GM18909 (cell line): ENCODE measurements around the gene CACNB4.
"Not testable (repeated sequence)": the region's sequence is repeated elsewhere in the genome, so short reads cannot be mapped to it uniquely, and the experiment has no call there.

Experiments
- ATAC-seq: cut with Tn5 transposase; IDR thresholded peaks from one replicate; pipeline ENCODE4 v1.9.1; 2021; ENCODE audit warnings: mild to moderate bottlenecking; ENCODE audit not compliant: unreplicated experiment, poor library complexity

Gene CACNB4

DNA sequence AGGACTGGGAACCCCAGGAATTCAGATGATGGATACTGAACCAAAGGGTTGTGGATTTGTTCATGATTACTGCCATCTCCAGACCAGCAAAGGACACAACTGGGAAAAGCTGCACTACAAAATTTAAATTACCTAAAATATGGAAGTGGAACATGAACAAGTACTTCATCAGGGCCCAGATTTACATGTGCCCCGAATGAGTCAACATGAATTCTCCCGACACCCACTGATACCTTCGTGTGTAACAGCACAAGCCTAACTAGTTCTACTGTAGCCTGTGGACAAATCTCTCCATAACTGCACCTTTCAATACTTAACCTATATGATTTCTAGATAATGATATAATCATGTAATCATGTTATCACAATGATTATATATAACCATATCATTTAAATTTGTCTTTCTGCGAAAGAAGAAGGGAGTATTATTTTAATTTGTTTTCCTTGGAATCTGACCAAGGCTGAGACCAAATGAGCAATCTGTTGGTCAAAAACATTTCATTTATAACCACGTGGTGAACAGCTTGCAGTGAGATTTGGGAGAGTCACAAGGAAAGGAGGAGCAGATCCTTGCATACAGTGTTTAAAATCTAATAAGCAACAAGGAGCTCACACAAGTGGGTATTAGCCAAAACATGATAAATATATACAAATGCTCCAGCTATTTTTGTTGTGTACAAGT is 70.5 kb downstream of the CACNB4 start:
- ATAC-seq, result peak; percentile 33

DNA sequence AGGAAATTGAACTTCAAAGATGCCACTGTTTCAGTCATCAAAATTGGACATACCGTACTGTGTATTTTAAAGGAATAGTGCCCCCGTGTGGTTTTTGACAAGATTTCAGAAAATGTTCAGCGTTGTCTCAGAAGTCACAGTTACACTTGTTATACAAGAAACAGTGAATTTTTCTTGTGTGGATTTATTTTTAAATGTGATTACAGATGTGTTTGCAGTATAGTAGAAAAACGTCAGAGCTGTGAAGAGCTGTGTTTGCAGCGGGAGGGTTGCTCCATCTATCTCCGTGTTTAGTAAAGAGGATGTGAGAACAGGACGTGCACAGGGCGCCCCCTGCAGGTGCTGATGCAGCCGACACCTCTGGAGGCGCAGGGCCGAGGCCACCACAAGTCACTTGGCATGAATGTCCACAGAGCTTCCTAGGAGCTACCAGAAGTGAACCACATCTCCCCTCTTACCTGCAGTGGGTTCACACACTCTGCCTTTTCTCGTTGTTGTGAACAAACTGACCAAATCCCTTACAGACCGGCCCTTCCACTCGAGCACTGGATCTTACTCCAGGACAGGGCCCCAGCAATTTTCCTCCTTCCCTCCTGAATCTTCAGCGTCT is 73.1 kb downstream of the CACNB4 start:
- peak; percentile 89 for ATAC-seq

DNA sequence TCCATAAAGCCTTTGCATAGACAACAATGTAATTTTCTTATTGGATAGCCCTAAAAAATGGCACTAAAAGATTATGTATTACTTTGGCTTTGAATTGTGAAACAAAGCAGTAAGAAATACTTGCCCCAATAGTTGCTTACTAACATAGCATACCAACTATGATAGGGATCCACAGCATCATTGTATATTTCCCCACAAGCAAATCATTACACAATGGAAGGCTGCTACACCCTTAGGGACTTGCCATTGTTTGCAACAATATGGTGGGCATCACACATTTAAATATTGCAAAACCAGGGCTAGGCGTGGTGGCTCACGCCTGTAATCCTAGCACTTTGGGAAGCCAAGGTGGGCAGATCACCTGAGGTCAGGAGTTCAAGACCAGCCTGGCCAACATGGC is 74.4 kb downstream of the CACNB4 start:
- ATAC-seq, result no peak

DNA sequence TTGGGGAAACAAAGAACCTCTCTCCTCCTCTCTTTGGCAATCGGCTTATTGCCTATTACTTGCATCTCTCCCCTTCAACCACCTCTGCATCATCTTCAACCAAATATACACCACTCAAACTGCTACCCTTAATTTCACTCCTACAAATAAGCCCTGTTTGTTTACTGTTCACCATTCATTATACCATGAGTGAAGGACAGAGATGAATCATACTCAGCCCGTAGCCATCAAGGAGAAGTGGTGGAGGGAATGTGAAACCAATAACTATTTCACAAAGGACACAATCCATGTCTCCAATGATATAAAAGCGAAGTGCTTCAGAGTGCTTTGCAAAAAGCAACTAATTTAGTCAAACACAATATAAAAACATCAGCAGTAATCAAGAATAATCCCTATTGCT is 76.8 kb downstream of the CACNB4 start:
- ATAC-seq, result no peak

DNA sequence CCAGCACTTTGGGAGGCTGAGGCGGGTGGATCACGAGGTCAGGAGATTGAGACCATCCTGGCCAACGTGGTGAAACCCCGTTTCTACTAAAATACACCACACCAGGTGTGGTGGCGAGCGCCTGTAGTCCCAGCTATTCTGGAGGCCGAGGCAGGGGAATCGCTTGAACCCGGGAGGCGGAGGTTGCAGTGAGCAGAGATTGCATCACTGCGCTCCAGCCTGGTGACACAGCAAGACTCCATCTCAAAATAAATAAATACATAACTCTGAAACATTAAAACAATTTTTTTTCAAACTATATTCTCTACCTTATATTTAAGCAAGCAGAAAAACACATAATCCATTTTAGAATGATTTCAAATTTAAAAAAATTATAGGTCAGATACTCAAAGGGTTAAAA is 77.8 kb downstream of the CACNB4 start:
- not testable (repeated sequence) for ATAC-seq

DNA sequence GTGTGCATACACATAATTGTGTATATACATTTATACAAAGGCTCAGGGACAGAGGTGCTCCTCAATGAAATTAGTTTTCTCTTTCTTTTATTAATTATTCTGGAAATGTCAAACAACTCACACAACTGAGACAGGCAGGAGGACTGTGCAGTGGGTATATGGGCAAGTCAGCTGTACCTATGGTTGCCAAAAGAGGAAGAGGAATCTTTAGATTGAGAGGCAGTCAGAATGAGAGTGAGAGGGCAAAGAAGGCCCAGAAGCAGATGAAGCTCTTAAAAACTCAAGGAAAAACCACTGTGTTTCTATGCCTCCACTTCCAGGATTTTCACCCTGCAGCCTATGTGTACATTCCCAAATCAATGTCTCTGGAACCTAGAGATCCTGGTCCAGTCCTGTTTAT is 79.1 kb downstream of the CACNB4 start:
- ATAC-seq, result no peak

DNA sequence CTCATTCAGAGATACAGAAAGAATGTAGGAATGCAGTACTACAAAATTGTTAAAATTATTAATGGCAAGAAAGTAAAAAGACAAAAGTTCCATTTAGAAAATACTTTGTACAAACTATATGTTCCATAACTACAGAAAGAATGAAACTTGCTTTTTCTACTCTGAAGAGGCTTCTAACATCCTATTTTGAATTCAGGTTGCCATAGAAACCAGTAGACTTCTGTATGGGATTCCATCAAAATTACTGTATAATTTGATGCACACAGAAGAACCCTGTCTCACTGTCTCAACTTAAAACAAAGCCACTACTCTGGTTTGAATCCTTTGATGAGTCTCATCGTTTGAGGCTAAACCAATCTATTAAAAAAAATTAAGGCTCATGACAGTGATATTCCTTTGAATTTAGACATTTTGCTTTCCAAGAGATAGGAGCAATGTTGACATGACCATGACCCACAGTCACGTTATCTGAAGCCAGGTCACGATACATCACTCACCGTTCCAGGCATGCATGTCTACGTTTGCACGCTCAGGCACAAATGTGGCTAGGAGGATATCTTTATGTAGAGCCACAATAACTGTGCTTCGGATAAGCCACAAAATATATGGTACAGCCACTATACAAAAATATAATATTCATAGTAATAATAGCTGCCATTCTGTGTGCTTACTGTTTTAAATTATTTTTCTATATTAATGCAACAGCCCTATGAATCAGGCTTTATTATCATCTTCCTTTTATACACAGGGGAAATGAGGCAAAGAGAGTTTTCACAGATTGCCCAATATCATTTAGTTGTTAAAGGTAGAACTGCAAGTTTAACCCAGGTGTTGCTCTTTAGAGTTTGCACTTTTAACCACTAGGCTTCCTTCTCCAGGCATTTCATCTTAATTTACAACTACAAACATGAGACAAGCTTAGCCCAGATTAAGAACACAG is 82.4 kb downstream of the CACNB4 start:
- no peak for ATAC-seq

DNA sequence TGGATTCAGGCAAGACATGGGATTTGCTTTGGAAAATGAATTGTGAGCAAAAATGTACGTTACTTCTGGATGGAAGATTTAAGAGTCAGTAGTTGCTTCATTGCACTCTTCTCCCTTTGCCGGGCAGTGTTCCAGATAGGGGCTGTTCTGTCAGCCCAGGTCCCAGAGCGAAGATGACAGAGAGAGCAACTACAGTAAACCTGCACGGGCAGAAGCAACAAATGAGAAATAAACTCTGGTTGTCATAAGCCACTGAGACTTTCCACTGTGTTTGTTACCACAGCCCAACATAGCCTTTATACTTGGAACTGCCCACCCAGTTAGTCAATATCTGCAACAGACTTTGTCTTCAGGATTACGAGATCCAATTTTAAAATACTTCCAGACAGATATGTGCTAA is 83.3 kb downstream of the CACNB4 start:
- no peak for ATAC-seq

DNA sequence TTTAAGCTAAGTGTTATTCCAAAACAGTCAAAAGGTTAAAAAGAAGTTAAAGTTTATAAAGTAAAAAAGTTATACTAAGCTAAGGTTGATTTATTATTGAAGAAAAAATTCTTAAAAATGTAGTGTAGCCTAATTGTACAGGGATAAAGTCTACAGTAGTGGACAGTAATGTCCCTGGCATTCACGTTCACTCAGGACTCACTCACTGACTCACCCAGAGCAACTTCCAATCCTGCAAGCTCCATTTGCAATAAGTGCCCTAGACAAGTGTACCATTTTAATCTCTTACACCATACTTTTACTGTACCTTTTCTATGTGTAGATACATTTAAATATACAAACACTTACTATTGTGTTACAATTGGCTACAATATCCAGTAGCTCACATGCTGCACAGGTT is 86.1 kb downstream of the CACNB4 start:
- ATAC-seq, result no peak

DNA sequence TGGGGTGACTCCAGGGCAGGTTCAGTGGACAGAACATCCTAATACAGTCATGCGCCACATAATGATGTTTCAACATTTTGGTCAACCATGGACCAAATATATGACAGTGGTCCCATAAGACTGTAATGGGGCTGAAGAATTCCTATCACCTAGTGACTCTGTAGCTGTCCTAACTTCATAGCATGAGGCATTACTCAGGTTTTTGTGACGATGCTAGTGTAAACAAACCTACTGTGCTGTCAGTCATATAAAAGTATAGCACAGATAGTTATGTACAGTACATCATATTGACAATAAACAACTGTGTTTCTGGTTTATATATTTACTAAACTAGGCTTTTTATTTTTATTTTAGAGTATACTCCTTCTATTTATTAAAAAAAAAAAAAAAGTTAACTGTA is 87.1 kb downstream of the CACNB4 start:
- ATAC-seq, result no peak

DNA sequence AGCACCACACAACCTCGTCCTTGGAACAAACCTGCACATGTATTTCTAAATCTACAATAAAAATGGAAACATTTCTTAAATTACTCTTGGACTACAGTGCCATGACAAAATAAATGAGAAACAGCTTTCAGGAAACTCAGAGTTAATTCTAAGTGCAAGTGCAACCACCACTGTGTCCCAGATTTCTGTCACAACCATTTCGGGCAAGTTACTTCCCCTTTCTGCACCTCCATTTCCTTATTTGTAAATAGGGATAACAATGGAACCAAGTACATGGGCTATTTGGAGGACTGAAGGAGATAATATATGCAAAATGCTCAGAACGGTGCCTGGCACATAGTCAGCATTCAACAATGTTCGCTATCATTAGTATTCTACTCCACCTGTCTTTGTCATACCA is 93.2 kb downstream of the CACNB4 start:
- no peak for ATAC-seq

DNA sequence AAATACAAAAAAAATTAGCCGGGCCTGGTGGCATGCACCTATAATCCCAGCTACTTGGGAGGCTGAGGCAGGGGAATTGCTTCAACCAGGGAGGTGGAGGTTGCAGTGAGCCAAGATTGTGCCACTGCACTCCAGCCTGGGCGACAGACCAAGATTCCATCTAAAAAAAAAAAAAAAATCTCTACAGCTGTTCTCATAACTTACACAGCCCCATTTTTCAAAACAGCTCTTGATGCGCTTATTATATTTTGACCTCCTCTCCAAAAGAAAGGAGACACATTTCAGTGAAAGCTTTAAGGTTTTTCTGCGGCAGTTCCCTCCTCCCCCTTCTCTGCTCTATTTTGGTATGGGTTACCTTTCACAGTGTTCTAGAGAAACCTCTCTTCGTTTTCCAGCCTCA is 95.6 kb downstream of the CACNB4 start:
- not testable (repeated sequence) for ATAC-seq

DNA sequence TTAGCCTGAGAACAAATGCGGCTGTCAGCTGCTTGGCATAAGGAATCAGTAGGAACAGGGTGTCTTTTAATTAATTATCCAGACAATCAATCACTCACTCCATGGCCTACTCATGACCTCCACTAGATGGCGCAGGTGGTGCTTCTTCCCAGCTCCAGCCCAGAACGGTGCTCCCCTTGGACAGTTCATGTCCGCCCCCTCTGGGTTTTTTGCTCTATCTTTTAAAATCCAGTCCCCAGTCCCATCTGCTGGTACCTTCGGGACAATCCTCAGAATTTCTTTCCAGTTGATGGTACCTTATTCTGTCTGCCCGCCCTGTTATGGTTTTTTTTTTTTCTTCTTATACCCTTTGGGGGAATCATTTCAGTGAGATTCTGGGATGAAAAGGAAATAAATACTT is 99.8 kb downstream of the CACNB4 start:
- ATAC-seq, result peak; percentile 83

DNA sequence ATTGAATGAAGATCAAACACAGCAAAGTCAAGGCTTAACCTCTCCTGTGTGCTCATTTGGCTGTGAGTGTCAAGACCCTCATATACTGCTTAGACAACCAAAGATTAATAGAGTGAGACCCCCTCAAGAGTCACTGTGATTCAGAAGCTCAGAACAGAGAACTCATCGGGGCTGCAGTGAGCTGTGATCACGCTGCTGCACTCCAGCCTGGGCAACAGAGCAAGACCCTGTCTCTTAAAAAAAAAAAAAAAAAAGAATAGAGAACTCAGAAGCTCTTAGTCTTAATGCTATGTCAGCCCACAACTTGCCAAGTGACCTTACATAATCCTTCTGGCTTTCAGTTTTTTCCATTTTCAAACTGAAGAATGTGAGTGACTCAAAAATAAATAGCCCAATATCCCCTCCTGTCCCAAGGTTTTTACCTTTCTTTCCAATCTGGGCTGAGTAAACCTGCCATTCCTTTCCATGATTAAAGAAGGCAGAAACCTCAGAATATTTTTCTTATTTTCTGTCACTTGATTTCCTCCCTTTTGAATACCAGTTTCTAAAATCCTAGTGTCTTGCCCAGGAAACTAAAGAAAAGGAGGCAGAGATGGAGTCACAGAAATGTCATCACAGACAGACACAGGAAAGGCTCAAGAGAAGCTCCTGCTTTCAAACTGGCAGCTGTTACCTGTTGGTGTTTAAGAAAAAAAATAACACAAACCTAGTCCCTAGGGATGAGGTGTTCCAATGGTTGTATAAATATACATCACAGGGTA is 102.4 kb downstream of the CACNB4 start:
- no peak for ATAC-seq

DNA sequence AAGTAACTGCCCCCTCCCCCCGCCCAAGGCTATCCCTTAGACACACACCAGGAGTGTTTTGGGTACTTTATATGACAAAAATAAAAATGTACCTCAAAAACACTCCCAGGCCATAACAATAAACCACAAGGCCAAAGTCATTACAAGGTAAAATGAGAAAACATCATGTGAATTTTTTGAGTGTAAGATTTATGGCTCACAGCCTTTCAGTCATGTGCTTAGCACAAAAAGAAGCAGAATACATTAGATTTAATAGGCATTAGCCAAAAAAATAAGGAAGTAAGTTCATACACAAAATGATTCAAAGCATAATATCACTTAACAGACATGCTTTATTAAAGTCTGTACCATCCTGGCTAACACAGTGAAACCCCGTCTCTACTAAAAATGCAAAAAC is 103.7 kb downstream of the CACNB4 start:
- ATAC-seq, result no peak

DNA sequence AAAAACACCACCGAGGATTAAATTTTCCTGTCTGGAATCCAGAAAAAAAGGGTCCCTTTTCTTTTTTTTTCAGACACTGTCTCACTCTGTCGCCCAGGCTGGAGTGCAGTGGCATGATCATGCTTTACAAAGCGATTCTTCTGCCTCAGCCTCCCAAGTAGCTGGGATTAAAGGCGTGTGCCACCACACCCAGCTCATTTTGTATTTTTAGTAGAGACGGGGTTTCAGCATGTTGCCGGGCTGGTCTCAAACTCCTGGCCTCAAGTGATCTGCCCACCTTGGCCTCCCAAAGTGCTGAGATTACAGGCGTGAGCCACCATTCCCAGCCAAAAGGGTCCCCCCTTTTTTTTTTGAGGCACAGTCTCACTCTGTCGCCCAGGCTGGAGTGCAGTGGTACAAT is 104.7 kb downstream of the CACNB4 start:
- ATAC-seq, result not testable (repeated sequence)

DNA sequence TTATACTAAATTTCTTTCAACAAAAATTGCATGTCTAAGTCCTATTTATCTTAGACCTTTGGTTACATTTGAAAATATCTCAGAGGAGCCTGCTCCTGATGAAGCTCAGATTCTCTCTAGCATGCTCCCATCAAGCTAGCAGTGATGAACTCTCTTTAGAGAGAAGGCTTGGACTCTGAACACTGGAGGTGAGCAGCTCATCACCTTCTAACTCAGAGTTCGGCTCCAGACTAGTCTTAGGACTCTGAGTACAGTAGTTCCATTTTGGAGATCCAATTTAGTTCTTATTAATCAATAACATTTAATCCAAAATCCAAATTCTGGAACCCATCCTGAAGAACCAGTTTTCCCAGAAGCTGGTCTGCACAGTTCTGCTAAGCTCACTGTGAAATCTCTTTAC is 107.8 kb downstream of the CACNB4 start:
- ATAC-seq, result no peak

DNA sequence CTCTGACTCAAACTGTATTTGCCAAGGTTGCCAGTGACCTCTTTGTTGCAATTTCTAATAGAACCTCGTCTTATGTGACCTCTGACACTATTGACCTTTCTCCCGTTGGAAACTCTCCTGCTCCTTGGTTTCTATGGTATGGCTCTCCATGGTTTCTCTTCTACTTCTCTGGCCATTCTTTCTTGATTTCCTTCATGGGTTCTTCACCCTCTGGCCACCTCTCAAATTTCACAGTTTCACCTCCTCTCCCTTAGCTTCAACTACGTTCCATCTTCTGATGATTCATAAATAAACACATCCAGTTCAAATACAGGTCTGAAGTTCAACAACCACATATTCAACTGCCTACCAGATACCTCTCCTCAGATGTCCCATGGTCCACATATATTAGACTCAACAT is 109.5 kb downstream of the CACNB4 start:
- ATAC-seq, result no peak

DNA sequence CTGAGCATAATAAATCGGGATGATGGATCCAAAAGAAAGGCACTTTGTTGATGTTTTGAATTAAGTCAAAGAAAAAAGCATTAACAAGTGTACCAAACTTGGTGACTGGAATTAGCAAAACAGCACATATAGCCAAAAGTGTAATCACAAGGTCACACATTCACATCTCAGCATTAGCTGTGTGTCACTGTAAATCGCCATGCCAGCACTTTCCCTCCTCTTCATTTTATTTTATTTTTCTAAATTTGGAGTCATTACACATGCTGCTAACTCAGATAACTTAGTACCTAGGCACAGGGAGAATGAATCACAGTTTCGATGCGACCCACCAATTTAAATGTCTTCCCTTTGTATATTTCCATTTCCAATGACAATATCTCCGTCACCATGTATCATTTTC is 111.4 kb downstream of the CACNB4 start:
- no peak for ATAC-seq

DNA sequence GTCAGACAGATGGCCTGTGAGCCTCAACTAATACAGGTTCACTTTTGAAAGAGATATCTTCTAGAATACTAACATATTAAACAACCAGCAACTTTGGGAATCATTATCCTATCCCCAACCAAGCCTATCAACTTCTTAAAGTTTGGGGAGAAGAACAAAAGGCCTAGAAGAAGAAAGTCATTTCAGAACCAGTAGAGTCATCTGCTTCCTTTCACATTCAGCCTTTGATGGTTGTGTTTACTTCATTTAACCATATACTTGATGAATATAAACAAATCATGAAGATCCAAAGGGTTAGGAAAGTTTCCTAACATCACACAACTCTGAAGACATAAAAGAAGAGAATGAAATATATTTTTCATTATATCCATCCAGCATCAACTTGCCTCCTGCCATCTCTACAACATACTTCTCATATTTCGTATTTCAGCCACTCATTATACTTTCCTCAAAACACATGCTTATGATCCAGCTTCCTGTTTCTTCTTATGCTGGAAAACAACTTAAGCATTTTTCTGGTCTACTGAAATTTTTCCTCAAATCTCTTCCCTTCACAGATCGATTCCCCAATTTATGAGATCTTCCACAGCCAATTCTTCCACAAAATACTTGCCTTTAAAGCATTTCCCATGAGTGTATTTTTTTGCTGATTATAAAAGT is 114.3 kb downstream of the CACNB4 start:
- peak; percentile 37 for ATAC-seq
